CD1c-positive myeloid dendritic cell (primary cell): ENCODE measurements around the gene FEM1B.

Experiments used
- DNase-seq: peaks from one replicate; pipeline ENCODE4 v3.0.0-alpha.2; 2016; ENCODE audit errors: extremely low spot score

The FEM1B gene

DNA sequence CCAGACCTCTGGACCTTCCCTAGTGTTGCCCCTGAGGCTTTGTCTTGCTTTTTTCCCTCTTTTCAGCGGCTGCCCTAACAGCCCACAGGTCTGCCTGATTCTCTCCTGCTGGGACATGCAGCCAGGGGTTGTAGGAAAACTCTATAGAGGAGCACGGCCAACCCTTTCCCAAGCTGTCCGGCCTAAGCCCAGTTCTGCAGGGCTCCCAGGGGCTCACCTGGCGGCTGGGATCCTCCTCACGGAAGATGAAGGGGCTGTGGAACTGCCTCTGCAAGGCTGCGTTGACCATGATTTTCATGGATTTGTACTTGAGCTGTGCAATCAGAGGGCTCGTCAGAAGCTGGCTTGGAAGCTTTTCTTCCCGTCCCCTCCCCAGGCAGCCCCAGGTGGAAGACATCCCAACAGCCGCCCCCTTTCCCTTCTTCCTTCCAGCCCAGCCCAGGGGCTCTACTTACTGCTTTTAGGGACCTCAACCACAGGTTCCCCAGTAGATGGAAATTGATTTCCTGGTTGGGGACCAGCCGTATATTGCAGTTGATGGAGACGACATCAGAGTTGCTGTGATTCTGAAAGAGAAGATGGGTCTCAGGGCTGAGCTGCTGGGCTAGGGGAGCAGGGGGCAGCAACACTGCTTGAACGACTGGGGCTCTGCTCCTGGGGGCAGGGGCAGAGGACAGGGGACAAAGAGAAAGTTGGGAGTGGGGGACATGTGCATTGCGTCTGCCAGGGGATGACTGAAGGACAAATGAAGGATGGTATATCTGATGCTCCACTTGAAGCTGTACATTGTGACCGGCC, 29.8 kb downstream of the FEM1B start:
- no peak for DNase-seq

DNA sequence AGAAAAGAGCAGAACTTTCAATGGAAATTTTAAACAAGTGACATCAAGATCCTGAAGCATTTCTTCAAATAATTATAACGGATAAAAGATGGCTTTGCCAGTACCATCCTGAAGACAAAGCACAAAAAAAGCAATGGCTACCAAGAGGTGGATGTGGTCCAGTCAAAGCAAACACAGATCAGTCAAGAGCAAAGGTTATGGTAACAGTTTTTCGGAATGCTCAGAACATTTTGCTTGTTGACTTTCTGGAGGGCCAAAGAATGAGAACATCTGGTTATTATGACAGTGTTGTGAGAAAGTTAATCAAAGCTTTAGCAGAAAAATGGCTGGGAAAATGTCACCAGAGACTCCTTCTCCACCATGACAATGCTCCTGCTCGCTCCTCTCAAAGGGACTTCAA, 31.5 kb downstream of the FEM1B start:
- no peak for DNase-seq

DNA sequence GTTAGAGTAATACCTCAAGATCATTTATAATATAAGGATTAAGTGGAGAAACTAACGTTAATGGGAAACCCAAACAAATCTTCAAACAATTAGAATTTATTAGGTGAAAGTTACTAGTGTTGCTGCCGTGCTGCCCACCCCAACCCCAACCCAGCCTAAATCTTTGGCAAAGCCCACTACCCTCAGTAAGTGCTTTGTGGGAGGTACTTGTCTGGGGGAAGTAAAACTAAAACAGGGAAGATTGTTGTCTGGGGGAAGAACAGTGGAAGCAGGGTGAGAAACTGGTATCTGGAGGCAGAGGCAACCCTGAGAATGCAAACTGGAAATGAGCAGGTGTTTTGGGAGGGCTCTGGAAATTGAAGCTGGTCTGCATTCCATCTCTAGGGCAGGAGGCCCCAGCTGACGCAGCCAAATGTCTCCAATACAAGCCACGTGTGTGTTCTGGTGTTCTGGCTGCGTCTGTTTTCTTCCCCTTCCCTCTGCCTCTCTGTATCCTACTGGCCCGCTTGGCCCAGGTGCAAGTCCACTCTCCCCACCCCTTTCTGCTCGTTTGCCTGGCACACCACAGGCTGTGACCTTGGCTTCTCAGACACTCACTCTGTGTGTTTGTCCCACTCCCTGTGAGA, 32.7 kb downstream of the FEM1B start:
- DNase-seq, result no peak

DNA sequence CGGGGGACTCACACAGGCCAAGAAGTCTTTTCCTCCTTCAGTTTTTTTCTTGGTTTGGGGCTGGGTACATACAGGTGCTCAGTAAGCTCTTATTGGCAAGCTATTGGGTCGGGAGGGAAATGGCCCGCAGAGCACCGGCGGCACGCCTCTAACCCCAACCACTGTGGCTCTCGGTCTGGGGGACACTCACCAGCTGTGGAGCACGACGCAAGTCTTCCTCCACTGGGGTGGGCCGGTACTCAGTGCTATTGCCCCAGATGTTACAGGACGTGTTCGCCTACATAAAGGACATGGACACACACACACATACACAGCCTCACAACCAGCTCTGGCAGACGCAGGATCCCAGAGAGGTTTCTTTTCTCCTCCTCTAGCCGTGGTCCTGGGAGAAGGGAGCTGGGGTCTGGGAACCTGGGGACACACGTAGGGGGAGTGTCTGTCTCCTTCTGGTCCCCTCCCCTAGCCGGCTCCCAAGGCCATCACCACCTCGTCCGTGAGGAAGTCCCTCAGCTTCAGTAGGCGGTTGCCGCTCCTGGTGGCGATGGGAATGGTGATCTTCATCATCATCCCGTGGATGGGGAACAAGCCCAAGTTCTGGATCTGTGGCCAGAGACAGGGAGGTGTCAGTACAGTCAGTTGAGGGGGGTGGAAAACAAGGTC, 33.4 kb downstream of the FEM1B start:
- DNase-seq, result peak; percentile 16

DNA sequence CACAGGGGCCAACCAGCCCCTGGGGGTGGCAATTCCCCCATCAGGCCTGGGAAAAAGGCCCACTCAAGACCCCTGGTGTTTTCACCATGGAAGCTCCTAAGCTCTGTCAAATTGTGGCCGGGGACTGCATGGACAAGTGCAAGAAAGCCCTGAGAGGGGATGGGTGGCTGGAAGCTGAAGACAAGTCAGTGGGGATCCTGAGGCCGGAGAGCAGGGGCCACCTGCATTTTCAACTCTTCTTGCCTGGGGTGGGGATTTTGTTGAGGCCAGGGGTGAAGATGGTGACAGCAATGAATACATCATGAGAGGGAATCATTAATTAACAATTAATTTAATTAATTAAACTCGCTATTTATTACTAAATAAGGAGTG, 33.9 kb downstream of the FEM1B start:
- no peak for DNase-seq

DNA sequence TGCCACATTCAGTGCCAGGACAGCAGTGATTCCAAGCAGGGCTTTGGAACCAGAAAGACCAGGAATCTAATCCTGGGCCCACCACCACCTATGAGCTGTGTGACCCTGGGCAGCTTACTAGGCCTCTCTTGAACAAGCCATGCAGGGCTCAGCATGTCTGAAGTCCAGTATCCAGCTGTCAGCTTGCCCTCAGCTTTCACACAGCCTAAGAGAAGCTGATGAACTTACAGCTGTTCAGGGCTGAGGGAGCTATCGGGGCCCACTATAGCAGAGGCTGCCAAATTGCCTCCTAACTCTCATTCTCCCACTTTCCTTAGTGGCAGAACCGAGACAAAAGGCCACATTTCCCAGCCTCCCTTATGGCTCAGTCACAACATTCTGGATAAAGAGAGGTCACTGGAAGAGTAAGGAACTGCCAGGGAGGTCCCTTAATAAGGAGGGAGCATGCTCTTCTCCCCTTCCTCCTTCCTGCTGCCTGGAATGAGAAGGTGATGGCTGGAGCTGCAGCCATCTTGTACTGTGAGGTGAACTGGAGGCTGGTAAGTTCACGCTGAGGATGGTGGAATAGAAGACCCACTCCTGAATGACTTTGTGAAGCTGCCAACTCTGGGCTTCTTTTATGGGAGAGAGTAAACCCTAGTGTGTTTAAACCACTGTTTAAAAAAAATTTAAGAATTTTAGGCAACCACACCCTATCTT, 34.5 kb downstream of the FEM1B start:
- DNase-seq, result no peak

DNA sequence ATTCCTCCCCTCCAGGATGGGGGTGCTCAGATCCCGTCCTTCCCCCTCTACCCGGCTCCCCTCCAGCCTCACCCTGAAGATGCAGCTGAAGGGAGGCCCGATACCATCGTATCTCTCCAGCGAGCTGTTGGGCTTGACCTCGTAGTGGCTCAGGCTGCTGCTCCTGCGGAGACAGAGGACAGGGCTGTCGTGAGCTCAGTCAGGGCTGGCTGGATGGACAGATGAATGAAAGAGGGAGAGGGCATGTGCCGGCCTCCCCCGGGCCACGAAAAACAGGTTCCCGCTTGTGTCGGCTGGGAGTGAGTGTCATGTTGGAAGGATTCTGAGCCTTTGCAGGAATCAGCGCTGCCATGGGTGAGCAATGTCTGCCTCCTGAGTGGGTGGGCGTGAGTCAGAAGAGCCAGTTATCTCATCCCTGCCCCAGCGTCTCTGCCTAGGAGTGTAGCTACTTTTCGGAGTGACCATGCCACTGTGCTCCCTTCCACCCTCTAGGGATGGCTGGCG, 35.2 kb downstream of the FEM1B start:
- DNase-seq, result peak; percentile 96

DNA sequence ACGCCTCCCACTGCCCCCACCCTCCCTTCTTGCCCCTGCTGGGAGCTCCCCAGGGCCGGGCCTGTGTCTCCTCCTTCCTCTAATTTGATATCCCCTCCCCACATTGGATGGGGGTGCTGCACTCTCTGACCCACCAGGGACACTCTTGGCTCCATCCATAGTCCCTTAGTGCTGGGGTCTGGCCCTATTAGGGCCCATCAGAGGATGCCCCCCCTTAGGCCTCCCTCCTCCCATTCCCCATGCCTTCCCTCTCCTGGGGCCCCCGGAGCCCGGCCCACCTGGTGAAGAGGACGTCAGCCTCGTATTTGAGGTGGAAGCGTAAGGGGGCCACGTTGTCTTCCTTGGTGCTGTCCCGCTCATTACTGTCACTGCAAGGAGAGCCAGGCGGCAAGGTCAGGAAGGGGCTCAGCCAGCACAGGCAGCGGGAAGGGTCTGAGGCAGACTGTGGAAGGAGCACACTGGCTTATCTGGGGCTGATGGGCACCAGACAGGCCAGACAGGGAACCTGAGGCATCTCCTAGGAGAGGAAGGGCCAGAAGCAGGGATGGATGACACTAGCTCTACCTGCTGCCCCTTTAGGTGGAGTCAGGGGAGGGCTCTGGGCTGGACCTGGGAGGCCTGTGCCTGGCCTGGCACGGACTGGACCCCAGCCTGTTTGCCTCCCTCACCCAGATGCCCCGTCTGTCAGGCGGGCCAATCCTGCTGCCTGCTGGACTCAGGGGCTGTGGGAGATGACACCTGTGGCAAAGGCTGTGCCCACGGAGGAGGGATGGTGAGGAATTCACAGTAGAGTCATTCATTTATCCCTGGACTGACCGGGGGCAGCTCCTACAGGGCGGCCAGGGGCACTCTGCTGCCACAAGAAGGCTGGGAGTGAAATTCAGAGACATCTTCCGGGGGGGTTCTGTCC, 36.2 kb downstream of the FEM1B start:
- DNase-seq, result no peak

DNA sequence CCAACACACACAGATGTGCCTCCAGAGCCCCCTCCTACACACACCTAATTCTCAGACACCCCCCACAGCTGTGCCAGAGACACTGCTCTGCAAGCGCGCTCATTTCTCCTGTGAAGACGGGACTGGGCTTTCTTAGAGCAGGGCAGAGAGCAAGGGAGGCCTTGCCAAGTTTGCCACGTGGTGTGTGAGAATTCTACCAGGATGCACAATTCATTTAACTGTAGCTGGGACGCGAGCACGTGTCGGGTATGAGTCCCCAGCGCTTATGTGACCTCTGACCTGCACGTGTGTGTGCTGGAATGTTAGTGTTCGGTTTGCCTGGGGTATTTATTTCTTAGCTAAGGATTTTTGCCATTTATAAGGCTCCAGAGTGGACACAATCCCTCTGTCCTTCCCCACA, 37.0 kb downstream of the FEM1B start:
- DNase-seq, result no peak

DNA sequence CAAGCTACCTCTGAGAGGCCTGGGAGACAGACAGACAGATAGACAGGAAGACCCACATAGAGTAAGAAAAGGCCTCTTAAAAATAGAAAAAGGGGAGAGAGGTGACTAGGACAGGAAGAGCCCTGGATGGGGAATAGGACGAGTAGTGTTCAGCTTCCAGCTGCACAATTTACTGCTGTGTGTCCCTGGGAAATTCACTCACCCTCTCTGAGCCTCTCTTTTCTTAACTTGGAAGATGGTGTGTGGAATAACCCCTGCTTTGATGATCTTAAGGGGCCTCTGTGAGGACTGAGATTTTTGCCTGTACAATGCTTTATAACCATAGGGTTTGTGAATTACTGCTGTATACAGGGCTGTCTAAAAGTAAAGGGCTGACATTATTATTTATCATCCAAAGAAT, 37.5 kb downstream of the FEM1B start:
- DNase-seq, result no peak

DNA sequence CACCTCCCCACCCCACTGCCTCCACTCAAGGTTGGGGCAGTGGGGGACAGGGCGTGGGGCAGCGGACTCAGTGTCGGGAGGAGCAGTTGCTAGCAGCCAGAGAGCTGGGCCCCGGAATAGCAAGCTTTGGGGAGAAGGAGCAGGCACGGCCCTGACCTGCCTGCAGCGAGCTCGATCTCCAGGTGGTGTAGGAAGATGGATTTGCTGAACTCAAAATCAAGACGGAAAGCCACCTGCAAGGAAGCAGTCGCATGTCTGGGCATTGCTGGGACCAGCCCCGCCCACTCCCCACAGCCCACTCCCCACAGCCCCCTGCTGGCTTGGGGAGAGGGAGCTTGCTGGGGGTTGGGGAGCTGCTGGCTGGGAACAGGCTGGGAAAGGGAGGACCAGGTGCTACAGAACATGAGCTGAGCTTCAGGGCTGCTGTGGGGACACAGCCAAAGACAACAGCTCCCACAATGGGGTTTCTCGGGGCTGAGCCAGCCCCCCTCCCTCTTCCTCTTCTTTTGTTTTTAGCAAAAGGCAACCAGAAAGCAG, 38.0 kb downstream of the FEM1B start:
- no peak for DNase-seq

DNA sequence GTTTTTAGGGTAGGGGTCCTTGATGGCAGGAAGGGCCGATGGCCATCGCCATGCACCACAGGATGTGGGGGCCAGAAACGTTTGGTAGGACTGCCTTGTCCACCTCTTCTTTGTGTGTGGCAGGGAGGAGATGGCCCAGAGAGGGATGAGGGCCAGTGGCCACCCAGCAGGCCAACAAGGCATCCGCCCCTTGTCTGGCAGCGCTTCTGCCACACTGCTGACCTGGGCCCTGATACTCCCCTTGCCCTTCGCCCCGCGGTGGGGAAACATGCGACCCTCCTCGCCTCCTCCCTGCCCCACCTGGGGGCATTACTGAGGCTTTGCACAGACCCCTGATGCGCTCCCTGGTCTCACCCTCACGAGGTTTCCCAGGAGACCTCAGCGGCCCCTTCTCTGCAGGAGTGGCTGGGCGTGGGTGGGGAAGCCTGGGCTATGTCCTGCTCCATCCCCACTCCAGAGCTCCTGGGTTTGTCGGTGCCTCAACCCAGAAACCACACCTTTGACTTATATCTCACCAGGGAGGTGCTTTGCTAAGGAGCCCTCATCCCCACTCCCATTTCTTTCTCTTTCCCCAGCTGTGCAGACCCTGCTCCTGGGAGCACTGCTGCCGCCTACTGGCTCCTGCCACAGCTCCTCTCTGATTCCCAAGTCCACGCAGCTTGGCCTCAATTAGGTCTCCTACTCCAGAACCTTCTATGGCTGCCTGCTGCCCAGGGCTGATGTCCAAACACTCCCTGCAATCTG, 38.7 kb downstream of the FEM1B start:
- DNase-seq, result no peak

DNA sequence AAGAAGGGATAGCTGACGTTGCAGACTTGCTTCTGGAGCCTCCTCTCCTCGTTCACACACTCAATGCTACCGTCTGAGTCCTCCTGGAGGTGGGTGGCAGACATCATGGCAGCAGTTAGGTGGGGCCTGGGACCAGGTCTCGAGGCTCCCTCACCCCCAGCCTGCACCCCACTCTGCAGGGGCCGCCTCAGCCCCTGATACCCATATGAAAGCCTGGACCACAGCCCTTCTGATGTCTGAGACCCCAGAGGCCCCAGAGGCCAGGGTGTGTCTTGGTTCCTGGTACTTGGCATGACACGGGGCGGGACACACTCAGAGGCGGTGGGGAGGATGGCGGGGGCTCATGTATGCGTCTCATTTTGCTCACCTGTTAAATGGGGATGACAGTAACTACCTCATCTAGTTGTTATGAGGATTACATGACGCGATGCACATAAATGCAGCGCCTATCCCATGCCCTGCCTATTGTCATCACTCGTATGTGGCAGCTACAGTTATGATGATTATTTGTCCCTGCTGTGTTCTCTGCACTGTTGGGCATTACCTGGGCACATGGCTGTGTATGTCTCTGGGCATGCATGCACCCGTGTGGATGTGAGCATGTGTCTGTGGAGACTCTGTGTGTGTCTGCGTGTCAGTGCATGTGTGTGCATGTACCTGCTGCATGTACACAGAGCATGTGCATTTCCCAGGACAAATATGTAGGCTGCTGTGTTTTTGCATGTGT, 39.9 kb downstream of the FEM1B start:
- no peak for DNase-seq

DNA sequence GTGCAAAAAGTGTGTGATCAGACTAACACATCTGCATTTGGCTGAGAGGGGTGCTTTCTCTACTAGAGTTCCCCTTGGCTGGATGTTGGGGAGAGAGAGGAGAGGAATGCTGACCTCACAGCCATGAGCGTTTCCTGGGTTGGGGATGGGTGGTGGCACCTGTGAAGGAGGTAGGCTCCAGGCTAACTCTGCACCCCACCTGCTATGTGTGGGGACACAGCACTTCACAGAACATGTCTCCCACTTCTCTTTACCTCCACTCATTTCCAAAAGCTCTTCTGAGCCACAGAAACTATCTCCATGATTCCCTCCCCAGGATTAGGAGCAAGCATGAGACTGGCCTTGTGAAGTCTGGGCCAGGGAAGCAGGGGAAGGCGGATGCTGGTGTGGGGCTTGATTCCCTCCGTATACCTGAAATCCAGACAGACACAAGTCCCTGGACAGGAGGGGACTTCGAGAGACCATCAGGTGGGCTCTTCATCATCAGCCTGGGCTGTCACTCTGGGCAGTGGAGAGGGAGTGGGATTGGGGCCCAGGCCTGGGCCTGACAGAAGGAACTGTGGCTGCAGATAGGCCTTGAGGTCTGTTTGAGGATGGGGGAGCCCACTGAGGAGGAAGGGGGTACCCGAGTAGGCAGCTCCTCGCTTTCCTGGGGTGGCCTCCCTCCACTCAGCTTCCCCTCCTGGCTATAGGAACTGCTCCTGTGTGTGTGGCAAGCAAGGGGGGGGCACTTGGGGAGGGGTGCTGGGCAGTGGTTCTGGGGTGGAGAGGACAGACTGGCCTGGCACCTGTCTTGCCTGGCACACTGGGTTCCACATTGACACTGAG, 40.7 kb downstream of the FEM1B start:
- no peak for DNase-seq

DNA sequence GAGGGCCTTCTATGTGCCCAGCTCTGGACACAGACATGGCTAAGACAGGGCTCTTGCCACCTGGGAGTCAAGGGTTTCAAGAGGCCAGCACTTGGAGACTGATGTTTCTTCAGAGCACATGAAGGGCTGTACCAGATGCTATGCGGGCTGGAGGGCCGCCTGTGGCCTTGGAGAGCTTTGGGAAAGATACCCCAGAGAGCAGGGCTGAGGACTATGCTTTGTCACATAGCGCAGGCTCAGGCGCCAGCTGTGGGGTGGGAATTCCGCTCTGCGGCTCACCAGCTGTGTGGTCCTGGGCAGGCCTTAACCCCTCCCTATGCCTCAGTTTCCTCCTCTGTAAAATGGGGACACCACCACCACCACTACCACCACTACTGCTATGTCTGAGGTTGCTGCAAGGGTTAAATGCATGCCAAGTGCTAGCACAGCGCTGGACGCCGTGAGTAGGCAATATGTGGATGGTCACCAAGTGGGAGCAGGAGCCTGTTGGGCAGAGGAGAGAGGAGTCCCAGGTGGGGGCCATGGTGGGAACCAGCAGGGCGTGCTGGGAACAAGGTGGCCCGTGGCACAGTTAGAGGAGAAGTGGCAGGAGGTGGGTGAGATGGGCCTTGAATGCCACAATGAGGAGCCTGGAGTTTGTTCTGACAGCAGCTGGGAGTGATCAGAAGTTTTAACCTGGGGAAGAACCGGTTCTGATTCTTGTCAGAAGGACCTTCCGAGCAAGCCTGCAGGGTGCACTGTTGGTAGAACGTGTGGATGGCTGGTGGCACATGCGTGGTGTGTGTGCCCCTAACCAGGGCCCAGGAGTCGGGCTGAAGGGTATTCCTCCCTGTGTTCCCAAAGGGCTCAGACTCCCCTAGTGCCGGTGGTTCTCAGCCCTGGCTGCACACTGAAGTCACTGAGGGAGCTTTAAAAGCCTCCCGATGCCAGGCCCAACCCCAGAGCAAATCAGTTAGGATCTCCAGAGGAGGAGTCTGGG, 41.7 kb downstream of the FEM1B start:
- no peak for DNase-seq

DNA sequence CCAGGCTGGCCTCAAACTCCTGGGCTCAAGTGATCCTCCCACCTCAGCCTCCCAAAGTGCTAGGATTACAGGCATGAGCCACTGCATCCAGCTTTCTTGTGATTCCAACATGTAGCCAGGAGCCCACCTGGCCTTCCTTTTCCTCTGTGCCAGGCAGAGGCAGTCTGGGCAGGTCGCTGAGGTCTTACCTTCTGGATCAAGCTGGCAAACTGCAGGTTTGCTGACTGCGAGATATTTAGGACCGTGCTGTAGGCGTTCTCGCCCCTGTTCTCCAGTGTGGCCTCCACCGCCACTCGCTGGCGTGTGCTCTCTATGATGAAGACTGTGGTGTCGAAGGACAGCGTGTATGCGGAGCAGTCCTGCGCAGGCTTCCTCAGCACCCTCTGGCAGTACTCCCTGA, 42.5 kb downstream of the FEM1B start:
- no peak for DNase-seq

DNA sequence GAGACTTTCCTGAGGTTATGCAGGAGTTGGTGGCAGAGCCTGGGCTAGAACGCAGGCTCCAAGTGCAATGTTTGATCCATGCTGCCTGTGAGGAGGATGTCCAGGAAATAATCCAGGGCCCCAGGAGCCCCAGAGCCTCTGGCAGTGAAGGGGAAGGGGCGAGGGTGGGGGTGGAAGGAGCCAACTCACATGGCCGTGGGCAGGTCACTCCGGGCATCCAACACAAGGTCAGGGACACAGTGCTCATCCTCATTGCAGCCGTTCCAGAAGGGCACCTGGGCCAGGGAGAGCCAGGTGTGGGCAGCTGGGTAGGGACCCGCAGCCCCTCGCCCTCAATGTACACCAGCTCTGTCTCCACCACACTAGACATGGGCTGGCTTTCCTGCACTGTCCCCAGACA, 43.7 kb downstream of the FEM1B start:
- DNase-seq, result no peak

DNA sequence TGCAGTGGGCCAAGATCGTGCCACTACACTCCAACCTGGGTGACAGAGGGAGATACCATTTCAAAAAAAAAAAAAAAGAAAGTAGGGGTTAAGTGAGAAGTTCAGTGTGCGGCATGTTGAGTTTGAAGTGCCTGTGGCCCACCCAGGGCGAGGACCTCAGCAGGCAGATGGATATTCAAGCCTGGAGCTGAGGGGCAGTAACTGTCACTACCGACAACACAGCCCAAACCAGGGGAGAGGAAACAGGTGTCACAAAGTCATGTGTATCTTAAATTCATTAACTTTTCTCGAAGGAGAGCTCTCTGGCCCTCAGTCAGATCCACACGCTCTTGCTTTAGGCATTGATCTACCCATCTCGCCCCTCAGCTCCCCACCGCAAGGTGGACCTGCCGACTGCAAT, 45.3 kb downstream of the FEM1B start:
- no peak for DNase-seq
